NCI-H146 treated with DMSO at 0.1 percent for 48 hours (cell line): ENCODE measurements around the gene KPRP.

Experiments
- DNase-seq: peaks from one replicate; lab custom pipeline; 2025; ENCODE audit not compliant: unreplicated experiment; lab: John Stamatoyannopoulos, UW

The KPRP gene

GRCh38 chr1:152770411-152770810, 12.6 kb downstream of the KPRP start:
- no peak for DNase-seq

DNA sequence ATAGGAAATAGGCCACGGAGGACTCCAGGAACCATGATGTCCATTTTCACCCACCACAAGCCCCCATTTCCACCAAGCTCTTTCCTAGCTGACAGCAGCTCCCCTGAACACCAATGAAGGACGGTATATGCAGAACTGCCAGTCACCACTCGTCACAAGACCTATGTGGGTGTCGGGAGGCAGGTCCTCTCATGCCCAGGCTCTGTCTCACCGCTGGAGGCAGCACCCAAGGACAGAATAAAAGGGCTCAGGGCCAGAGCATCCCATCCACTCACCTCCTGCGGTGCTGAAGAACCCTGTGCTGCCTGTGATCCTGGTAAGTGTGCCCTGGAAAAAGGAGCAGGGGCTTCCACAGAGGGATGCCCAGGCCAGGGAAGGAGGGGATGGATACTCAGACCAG, 17.1 kb downstream of the KPRP start, which contains the start of gene LCE1F:
LCE1F (plus strand) TSS at position 266 of the 400 bp plus-strand sequence. CDS start 1,232 bp downstream, outside the sequence.
- DNase-seq: no peak

- no peak for DNase-seq
Observed at GRCh38 chr1:152776361-152776760, 18.5 kb downstream of the KPRP start.

- no peak for DNase-seq
Observed at GRCh38 chr1:152777510-152778137, 19.8 kb downstream of the KPRP start.

DNA sequence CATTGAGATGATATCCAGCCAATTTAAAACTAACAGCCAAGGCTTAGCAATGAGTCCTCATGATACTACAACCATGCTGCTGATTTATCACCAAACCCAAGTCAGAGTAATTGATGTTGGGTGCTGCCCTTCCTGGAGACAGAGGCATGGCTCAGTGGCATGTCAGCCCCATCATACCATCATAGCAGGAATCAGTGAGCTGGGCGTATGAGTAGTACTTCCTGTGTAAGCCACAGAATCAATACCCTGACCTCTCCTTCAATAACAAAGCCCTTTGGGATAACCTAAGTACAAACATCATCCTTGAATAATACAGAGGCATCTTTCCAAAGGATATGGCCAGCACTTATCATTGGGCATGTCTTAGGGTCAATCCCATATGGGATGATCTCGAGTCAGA, 25.3 kb downstream of the KPRP start:
- no peak for DNase-seq

- no peak for DNase-seq
Observed at GRCh38 chr1:152786077-152786476, 28.3 kb downstream of the KPRP start, which contains the start of gene LCE1E. Gene LCE1E, plus strand, starts transcription at chr1:152786257. Its CDS starts 1,043 bp downstream, at chr1:152787300.

GRCh38 chr1:152795686-152796085, 37.9 kb downstream of the KPRP start:
- DNase-seq: no peak

DNA sequence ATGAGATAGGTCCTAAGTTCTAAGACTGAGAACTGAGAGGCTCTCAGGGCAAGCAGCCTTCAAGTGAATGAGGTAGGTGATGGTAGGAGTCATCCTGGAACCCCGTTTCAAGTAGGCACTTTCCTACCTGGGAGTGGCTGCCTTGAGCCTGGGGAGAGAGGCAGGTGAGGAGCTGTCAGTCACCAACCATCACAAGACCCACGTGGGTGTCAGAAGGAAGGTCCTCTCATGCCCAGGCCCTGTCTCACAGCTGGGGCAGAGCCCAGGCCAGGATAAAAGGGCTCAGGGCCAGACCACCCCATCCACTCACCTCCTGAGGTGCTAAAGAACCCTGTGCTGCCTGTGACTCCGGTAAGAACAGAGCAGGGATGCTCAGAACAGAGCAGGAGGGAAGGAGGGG, 38.6 kb downstream of the KPRP start, which contains the start of gene LCE1D:
LCE1D (plus strand) TSS at position 301 of the 400 bp plus-strand sequence. CDS start 1,074 bp downstream, outside the sequence.
- no peak for DNase-seq

GRCh38 chr1:152801333-152801732, 43.5 kb downstream of the KPRP start:
- DNase-seq: no peak

DNA sequence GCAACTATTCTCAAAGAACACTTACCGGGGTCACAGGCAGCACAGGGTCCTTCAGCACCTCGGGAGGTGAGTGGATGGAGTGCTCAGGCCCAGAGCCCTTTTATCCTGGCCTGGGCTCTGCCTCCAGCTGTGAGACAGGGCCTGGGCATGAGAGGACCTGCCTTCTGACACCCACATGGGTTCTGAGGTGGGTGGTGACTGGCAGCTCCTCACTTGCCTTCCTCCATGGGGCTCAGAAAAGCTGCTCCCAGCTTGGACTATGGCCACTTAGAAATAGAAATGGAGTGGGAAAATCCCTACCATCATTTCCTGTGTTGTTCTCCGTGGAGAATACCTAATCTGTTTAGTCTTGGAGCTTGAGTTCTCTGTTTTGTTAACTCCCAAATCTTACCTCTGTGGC, 48.8 kb downstream of the KPRP start, which contains the start of gene LCE1C:
LCE1C (minus strand) TSS at position 76 of the 400 bp plus-strand sequence. CDS start 1,173 bp downstream, outside the sequence.
- no peak for DNase-seq

GRCh38 chr1:152811050-152811449, 53.2 kb downstream of the KPRP start:
- DNase-seq: no peak
